Activated naive CD4-positive, alpha-beta T cell treated with anti-CD3 and anti-CD28 coated beads for 36 hours (primary cell): ENCODE measurements around the gene RAB11B. TPM values are rescaled to one million over a fixed set of nuclear protein-coding genes. Genes with fewer than 3 reads are reported as not detected.

ENCODE experiments used
- CTCF ChIA-PET: fragments of 350-600 bp; sonication (Branson Sonifier 250); formaldehyde crosslinking; loops from one replicate; lab custom pipeline; 2021; ENCODE audit warnings: antibody characterized with exemption; lab: Charles Lee
- DNase-seq: peaks from one replicate; pipeline ENCODE4 v3.0.0-alpha.2; 2020
- H3K27ac Mint-ChIP-seq: one replicate; pipeline ENCODE4 v1.8.0; 2021; ENCODE audit warnings: mild to moderate bottlenecking, mixed read lengths
- H3K27me3 Mint-ChIP-seq: one replicate; pipeline ENCODE4 v1.8.0; 2021; ENCODE audit warnings: low read depth, mixed read lengths
- H3K36me3 Mint-ChIP-seq: one replicate; pipeline ENCODE4 v1.8.0; 2021; ENCODE audit warnings: low read depth, mixed read lengths
- H3K4me1 Mint-ChIP-seq: one replicate; pipeline ENCODE4 v1.8.0; 2021; ENCODE audit warnings: low read depth, mixed read lengths
- H3K4me3 Mint-ChIP-seq: one replicate; pipeline ENCODE4 v1.8.0; 2021; ENCODE audit warnings: mild to moderate bottlenecking, moderate library complexity, mixed read lengths
- H3K9me3 Mint-ChIP-seq: one replicate; pipeline ENCODE4 v1.8.0; 2021; ENCODE audit warnings: mixed read lengths
- intact Hi-C: fragments of 100-400 bp; cut with micrococcal nuclease; formaldehyde crosslinking; loops from one replicate; pipeline ENCODE4 v1.15.1; 2023
- total RNA-seq, 2 experiments: library from RNA; stranded (reverse); gene quantifications; one replicate each; pipeline ENCODE4 v1.2.3, GENCODE V29; 2021

RAB11B gene
- total RNA-seq, 2 experiments from 2014 or later, result 61.9 to 69.6 TPM

DNA sequence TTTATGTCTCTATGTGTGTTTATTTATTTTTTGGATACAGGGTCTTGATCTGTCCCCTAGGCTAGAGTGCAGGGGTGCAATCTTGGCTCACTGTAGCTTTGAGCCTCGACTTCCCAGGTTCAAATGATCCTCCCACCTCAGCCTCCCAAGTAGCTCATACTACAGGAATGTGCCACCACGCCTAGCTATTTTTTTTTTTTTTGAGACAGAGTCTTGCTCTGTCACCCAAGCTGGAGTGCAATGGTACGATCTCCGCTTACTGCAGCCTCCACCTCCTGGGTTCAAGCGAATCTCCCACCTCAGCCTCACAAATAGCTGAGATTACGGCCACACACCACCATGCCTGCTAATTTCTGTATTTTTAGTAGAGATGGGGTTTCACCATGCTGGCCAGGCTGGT is 31.2 kb upstream of the RAB11B start:
- Mint-ChIP-seq H3K27ac (no peak overlapping the region), H3K27me3 (peaks cover 13% of the 10 kb centered on the region), H3K4me1 (peaks cover 5% of the 10 kb centered on the region), H3K36me3 (no peaks in the 10 kb centered on the region), H3K9me3 (peaks cover 3% of the 10 kb centered on the region), H3K4me3 (no peak overlapping the region)
- intact Hi-C loops, result no loop called here
- CTCF ChIA-PET, result interaction anchor here (0.6 to 1.2 kb wide), 2 partner anchors 23 to 120 kb away, joined by 3 to 4 read pairs; no protein-coding TSS in a partner anchor
- DNase-seq, result no peak

DNA sequence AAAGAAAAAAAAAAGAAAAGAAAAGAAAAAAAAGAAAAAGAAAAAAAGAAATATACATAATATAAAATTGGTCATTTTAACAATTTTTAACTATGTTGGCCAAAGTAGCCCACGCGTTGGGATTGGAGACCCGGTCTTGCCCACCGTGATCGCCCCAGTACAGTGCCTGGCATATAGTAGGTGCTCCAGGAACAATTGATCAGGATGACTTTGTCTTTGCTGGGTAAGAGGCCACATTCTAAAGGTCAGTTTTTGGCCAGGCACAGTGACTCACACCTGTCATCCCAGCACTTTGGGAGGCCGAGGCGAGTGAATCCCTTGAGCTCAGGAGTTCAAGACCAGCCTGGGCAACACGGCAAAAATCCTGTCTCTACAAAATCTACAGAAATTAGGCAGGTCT is 30.0 kb upstream of the RAB11B start:
- H3K4me1 Mint-ChIP-seq, result peaks cover 8% of the 10 kb centered on the region
- H3K4me3 Mint-ChIP-seq, result no peak overlapping the region
- no peak overlapping the region for H3K27ac Mint-ChIP-seq
- no peaks in the 10 kb centered on the region for H3K36me3 Mint-ChIP-seq
- intact Hi-C loops, result no loop called here
- peaks cover 16% of the 10 kb centered on the region for H3K27me3 Mint-ChIP-seq
- peaks cover 3% of the 10 kb centered on the region for H3K9me3 Mint-ChIP-seq
- CTCF ChIA-PET, result no interaction called here
- no peak for DNase-seq

GRCh38 chr19:8361921-8362793 is 28.0 kb upstream of the RAB11B start:
- H3K4me1 Mint-ChIP-seq, result peaks cover 8% of the 10 kb centered on the region
- no peaks in the 10 kb centered on the region for H3K36me3 Mint-ChIP-seq
- peaks cover 33% of the 10 kb centered on the region for H3K27me3 Mint-ChIP-seq
- CTCF ChIA-PET, result interaction anchor here (0.7 to 1.4 kb wide), 4 partner anchors 8 to 218 kb away, joined by 3 to 5 read pairs (median 3); partner anchors contain the start of gene MARCHF2
- intact Hi-C loops, result no loop called here
- no peak overlapping the region for H3K27ac Mint-ChIP-seq
- no peaks in the 10 kb centered on the region for H3K9me3 Mint-ChIP-seq
- peak; percentile 28 for DNase-seq
- no peak overlapping the region for H3K4me3 Mint-ChIP-seq

GRCh38 chr19:8363803-8364771 is 26.1 kb upstream of the RAB11B start, which contains the start of gene ANGPTL4:
Gene ANGPTL4 (plus strand): TSS chr19:8364155. CDS start chr19:8364322, 167 bp downstream.
- Mint-ChIP-seq H3K36me3 (no peaks in the 10 kb centered on the region), H3K27ac (no peak within 1 kb of the TSS), H3K4me1 (peaks cover 12% of the 10 kb centered on the region), H3K9me3 (no peaks in the 10 kb centered on the region), H3K4me3 (peak within 1 kb of the TSS; percentile 71), H3K27me3 (peaks cover 44% of the 10 kb centered on the region)
- DNase-seq, result peak; percentile 58
- intact Hi-C loops, result no loop called here
- CTCF ChIA-PET, result interaction anchor here (0.6 to 1.5 kb wide), 3 partner anchors 9 to 10 kb away, joined by 3 to 5 read pairs (median 4); no protein-coding TSS in a partner anchor

- Mint-ChIP-seq H3K27me3 (peaks cover 44% of the 10 kb centered on the region), H3K4me1 (peaks cover 12% of the 10 kb centered on the region), H3K27ac (no peak overlapping the region), H3K4me3 (no peak overlapping the region), H3K9me3 (no peaks in the 10 kb centered on the region), H3K36me3 (no peaks in the 10 kb centered on the region)
- CTCF ChIA-PET, result interaction anchor here (0.5 to 3.6 kb wide), 3 partner anchors 12 to 153 kb away, joined by 3 to 18 read pairs (median 4); partner anchors contain the start of gene MARCHF2
- intact Hi-C loops, result no loop called here
- DNase-seq, result no peak
These were observed 24.0 kb upstream of the RAB11B start for GRCh38 chr19:8366121-8366581.

GRCh38 chr19:8366961-8367326 is 23.2 kb upstream of the RAB11B start:
- CTCF ChIA-PET, result interaction anchor here (0.5 to 3.6 kb wide), 3 partner anchors 13 to 152 kb away, joined by 3 to 18 read pairs (median 4); partner anchors contain the start of gene MARCHF2
- DNase-seq, result no peak
- H3K4me1 Mint-ChIP-seq, result peaks cover 12% of the 10 kb centered on the region
- intact Hi-C loops, result no loop called here
- peaks cover 42% of the 10 kb centered on the region for H3K27me3 Mint-ChIP-seq
- H3K9me3 Mint-ChIP-seq, result no peaks in the 10 kb centered on the region
- no peak overlapping the region for H3K27ac Mint-ChIP-seq
- H3K4me3 Mint-ChIP-seq, result no peak overlapping the region
- no peaks in the 10 kb centered on the region for H3K36me3 Mint-ChIP-seq

DNA sequence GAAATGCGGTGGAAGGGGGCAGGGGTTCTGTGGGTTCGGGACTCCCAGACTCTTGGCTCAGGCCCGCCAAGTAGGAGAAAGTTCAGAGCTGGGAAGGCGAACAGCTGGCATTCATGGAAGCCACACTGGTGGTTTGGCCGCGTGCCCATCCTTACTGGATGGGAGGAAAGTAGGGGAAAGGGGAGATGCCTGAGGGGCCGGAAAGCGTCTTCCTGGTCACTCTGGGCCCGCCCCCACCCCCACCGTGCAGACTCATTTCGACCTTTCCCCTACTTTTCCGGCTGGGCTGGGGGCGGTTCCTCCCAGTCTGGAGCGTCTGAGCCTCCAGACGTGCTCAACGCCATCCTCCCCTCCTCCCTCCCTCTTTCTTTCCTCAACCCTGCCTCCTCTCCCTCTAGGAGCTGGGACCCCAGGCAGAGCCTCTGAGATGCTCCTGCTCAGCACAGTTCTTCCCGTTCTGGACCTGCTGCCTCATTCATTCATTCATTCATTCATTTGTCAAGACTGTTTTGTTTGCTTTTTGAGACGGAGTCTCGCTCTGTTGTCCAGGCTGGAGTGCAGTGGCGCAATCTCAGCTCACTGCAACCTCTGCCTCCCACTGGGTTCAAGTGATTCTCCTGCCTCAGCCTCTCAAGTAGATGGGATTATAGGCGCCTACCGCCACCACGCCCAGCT is 22.7 kb upstream of the RAB11B start:
- H3K27me3 Mint-ChIP-seq, result peaks cover 38% of the 10 kb centered on the region
- no peaks in the 10 kb centered on the region for H3K36me3 Mint-ChIP-seq
- CTCF ChIA-PET, result interaction anchor here (1.1 to 3.6 kb wide), 3 partner anchors 14 to 46 kb away, joined by 4 to 18 read pairs (median 4); partner anchors contain the start of gene MARCHF2
- intact Hi-C loops, result no loop called here
- no peaks in the 10 kb centered on the region for H3K9me3 Mint-ChIP-seq
- H3K4me3 Mint-ChIP-seq, result no peak overlapping the region
- H3K27ac Mint-ChIP-seq, result no peak overlapping the region
- DNase-seq, result no peak
- peaks cover 12% of the 10 kb centered on the region for H3K4me1 Mint-ChIP-seq

DNA sequence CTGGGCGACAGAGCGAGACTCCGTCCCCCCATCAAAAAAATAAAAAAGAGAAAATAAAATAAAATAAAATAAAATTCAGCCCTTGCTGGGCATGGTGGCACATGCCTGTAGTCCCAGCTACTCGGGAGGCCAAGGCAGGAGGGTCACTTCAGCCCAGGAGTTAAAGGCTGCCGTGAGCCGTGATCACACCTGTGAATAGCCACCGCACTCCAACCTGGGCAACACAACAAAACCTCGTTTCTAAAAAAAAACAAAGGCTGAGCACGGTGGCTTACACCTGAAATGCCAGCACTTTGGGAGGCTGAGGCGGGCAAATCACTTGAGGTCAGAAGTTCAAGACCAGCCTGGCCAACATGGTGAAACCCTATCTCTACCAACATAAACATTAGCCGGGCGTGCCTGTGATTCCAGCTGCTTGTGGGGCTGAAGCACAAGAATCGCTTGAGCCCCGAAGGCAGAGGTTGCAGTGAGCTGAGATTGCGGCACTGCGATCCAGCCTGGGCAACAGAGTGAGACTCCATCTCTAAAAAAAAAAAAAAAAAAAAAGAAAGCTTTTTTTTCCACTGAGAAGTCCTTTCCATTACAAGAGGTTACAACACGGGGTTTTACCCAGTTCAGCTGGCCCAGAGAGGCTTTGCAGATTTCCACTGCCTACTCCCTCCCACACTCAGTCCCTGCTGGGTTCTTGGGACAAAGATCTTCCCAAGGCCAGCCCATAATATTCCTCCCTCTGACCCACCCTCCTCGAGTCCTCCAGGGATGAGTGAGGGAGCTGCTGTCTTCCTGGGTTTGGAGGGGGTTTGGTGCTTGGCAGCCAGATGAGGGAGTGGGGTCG is 19.8 kb upstream of the RAB11B start:
- peaks cover 28% of the 10 kb centered on the region for H3K27me3 Mint-ChIP-seq
- no peak overlapping the region for H3K4me3 Mint-ChIP-seq
- no peaks in the 10 kb centered on the region for H3K9me3 Mint-ChIP-seq
- no peak for DNase-seq
- CTCF ChIA-PET, result interaction anchor here (0.6 kb wide), 1 partner anchor 252 kb away, joined by 7 read pairs; no protein-coding TSS in a partner anchor
- intact Hi-C loops, result no loop called here
- no peaks in the 10 kb centered on the region for H3K36me3 Mint-ChIP-seq
- H3K27ac Mint-ChIP-seq, result no peak overlapping the region
- peaks cover 3% of the 10 kb centered on the region for H3K4me1 Mint-ChIP-seq

- H3K9me3 Mint-ChIP-seq, result no peaks in the 10 kb centered on the region
- intact Hi-C loops, result no loop called here
- H3K27me3 Mint-ChIP-seq, result peaks cover 19% of the 10 kb centered on the region
- H3K36me3 Mint-ChIP-seq, result no peaks in the 10 kb centered on the region
- H3K4me1 Mint-ChIP-seq, result peaks cover 3% of the 10 kb centered on the region
- no peak overlapping the region for H3K27ac Mint-ChIP-seq
- no peak overlapping the region for H3K4me3 Mint-ChIP-seq
- CTCF ChIA-PET, result interaction anchor here (0.6 kb wide), 1 partner anchor 251 kb away, joined by 7 read pairs; no protein-coding TSS in a partner anchor
- no peak for DNase-seq
These were observed 19.0 kb upstream of the RAB11B start for GRCh38 chr19:8371011-8371804.
